Stomach (tissue), 9 donors: Measurements from ENCODE around the gene MAP1S. TPM values are rescaled to one million over a fixed set of nuclear protein-coding genes. Genes with fewer than 3 reads are reported as not detected.

Experiments
- DNase-seq, 2 donors: peaks; one replicate each; pipeline versions ENCODE4 v3.0.0 to v3.0.0-alpha.2; 2013 to 2019
- H3K27ac ChIP-seq, 5 donors: fragments of 200-600 bp in 4 of 5; sonication (generic) in 4 of 5; one replicate each; pipeline ENCODE4 v1.5.1; 2013 to 2019; ENCODE audit warnings: mild to moderate bottlenecking in 1 of 5, moderate library complexity in 1 of 5
- H3K27me3 ChIP-seq, 3 donors: fragments of 200-600 bp; sonication (generic); one replicate each; pipeline ENCODE4 v1.5.1; 2017 to 2019; ENCODE audit warnings: mixed run types in 1 of 3
- H3K36me3 ChIP-seq, 4 donors: fragments of 200-600 bp; sonication (generic); 1 replicate in 3 of 4; 2 replicates in 1 of 4; pipeline ENCODE4 v1.5.1; 2016 to 2019
- H3K4me1 ChIP-seq, 4 donors: fragments of 200-600 bp; sonication (generic); one replicate each; pipeline ENCODE4 v1.5.1; 2016 to 2019
- H3K4me3 ChIP-seq, 4 donors: fragments of 200-600 bp; sonication (generic) in 3 of 4; one replicate each; pipeline ENCODE4 v1.5.1; 2016 to 2019; ENCODE audit warnings: mild to moderate bottlenecking in 1 of 4
- H3K9me3 ChIP-seq, 4 donors: fragments of 200-600 bp; sonication (generic); one replicate each; pipeline ENCODE4 v1.5.1; 2016 to 2019
- CTCF ChIP-seq, 7 experiments: fragments of 450-650 bp in 4 of 7; fragments of 200-600 bp in 3 of 7; sonication (generic) in 3 of 7; IDR thresholded peaks; one replicate each; pipeline ENCODE4 v1.5.1; 2016 to 2019; ENCODE audit warnings: antibody characterized with exemption in 7 of 7, control low read depth in 2 of 7, mild to moderate bottlenecking in 1 of 7
- EP300 ChIP-seq: sonication (generic); formaldehyde crosslinking; IDR thresholded peaks from one replicate; pipeline ENCODE4 v1.6.1; 2017; ENCODE audit warnings: antibody characterized with exemption
- POLR2A ChIP-seq, 4 donors: fragments of 450-650 bp; IDR thresholded peaks; one replicate each; pipeline ENCODE4 v1.6.1; 2016; ENCODE audit warnings: antibody characterized with exemption in 4 of 4, control low read depth in 2 of 4, mild to moderate bottlenecking in 1 of 4, moderate library complexity in 1 of 4
- POLR2AphosphoS5 ChIP-seq, 3 donors: sonication (generic); formaldehyde crosslinking; IDR thresholded peaks; one replicate each; pipeline ENCODE4 v1.6.1; 2016; ENCODE audit warnings: antibody characterized with exemption in 3 of 3
- WGBS, 5 donors: extraction: QIAGEN DNeasy Blood & Tissue Kit in 3 of 5; methylation state at CpG; one replicate each; pipeline versions ENCODE4 v1.1.5 to v1.1.7; 2013 to 2018; 5-methylcytosine and 5-hydroxymethylcytosine counted together
- intact Hi-C: fragments of 100-400 bp; cut with DNase I; formaldehyde crosslinking; loops from one replicate; pipeline ENCODE4 v1.15.1; 2023; ENCODE audit warnings: low total_unique reads
- polyA plus RNA-seq, 3 donors: library from polyadenylated mRNA; stranded (reverse); fragments of 200-250 nt; gene quantifications; one replicate each; pipeline ENCODE4 v1.2.3, GENCODE V29; 2013
- total RNA-seq, 5 donors: library from RNA; depleted of rRNA; stranded (reverse); fragments of >200 nt; gene quantifications; one replicate each; pipeline versions ENCODE4 v1.1.0 to v1.2.3, GENCODE V29; 2014 to 2016
- donor health status: healthy with polysubstance abuse.
- donor health status: Bipolar disorder and iron deficiency.
- donor health status: healthy.

Gene MAP1S
- total and polyA plus RNA-seq, 8 donors, result 8.3 to 193 (median 27.8) TPM

- TF ChIP-seq POLR2A (IDR thresholded peaks at IDR 0.05), result no peak
- TF ChIP-seq POLR2AphosphoS5 (IDR thresholded peaks at IDR 0.05), result peak in 2 of 3 donors; percentile 13 to 40
- no peak for TF ChIP-seq CTCF (IDR thresholded peaks at IDR 0.05)
- no peak for TF ChIP-seq EP300
- intact Hi-C loops, result loop anchor here (5.0 kb wide), 1 partner anchor 63 kb away; no protein-coding TSS in a partner anchor
- peak overlapping the region in 4 of 5 donors; percentile 37 to 75 (median 46) for H3K27ac ChIP-seq
These were observed 45.9 kb downstream of the MAP1S start for GRCh38 chr19:17765069-17765618.

GRCh38 chr19:17766543-17767131, 47.4 kb downstream of the MAP1S start:
- intact Hi-C loops, result loop anchor here (5.0 kb wide), 1 partner anchor 64 kb away; no protein-coding TSS in a partner anchor
- TF ChIP-seq CTCF (IDR thresholded peaks at IDR 0.05) (peak in 5 of 7 experiments; percentile 68 to 81 (median 70)), POLR2AphosphoS5 (IDR thresholded peaks at IDR 0.05) (peak in 1 of 3 donors; percentile 60), EP300 (no peak), POLR2A (IDR thresholded peaks at IDR 0.05) (no peak)
- DNase-seq, result peak; percentile 89 to 93
- 5 to 17% (median 15%) methylated on average over 27 to 29 of the region's 29 CpGs for WGBS, 5 donors
- H3K9me3 ChIP-seq, result no peaks in the 10 kb centered on the region
- H3K27me3 ChIP-seq, result peaks cover 0 to 4% (median 0%) of the 10 kb centered on the region in 3 donors
- H3K36me3 ChIP-seq, result peaks cover 0 to 6% (median 0%) of the 10 kb centered on the region in 4 donors
- no peak overlapping the region for H3K27ac ChIP-seq
- peaks cover 0 to 20% (median 9%) of the 10 kb centered on the region in 4 donors for H3K4me1 ChIP-seq
- peak overlapping the region in 2 of 4 donors; percentile 23 for H3K4me3 ChIP-seq

More at GRCh38 chr19:17765069-17765618, 45.9 kb downstream of the MAP1S start:
- peaks cover 0 to 4% (median 0%) of the 10 kb centered on the region in 3 donors for H3K27me3 ChIP-seq
- H3K36me3 ChIP-seq, result no peaks in the 10 kb centered on the region
- DNase-seq, result peak; percentile 66 to 73
- 32 to 61% (median 38%) methylated on average over 12 of the region's 12 CpGs for WGBS, 5 donors
- H3K4me3 ChIP-seq, result no peak overlapping the region
- H3K9me3 ChIP-seq, result no peaks in the 10 kb centered on the region
- H3K4me1 ChIP-seq, result peaks cover 0 to 20% (median 9%) of the 10 kb centered on the region in 4 donors

GRCh38 chr19:17767559-17767958, 48.3 kb downstream of the MAP1S start:
- intact Hi-C loops, result loop anchor here (5.0 kb wide), 1 partner anchor 65 kb away; no protein-coding TSS in a partner anchor

More at GRCh38 chr19:17767559-17767958, 48.3 kb downstream of the MAP1S start:
- H3K4me1 ChIP-seq, result peaks cover 0 to 20% (median 9%) of the 10 kb centered on the region in 4 donors
- H3K27me3 ChIP-seq, result peaks cover 0 to 4% (median 0%) of the 10 kb centered on the region in 3 donors
- H3K36me3 ChIP-seq, result peaks cover 0 to 15% (median 0%) of the 10 kb centered on the region in 4 donors
- WGBS, 5 donors, result 32 to 65% (median 48%) methylated on average over 1 of the region's 1 CpG
- DNase-seq, result no peak
- TF ChIP-seq POLR2A (IDR thresholded peaks at IDR 0.05) (no peak), CTCF (IDR thresholded peaks at IDR 0.05) (no peak), EP300 (no peak), POLR2AphosphoS5 (IDR thresholded peaks at IDR 0.05) (no peak)
- no peaks in the 10 kb centered on the region for H3K9me3 ChIP-seq
- no peak overlapping the region for H3K27ac ChIP-seq
- H3K4me3 ChIP-seq, result no peak overlapping the region
